Hepatocyte (in vitro differentiated cells): ENCODE data around the gene TNFRSF1B.

Source experiments
- CTCF ChIP-seq: fragments of 200-600 bp; sonication (generic); IDR thresholded peaks from 2 replicates; pipeline ENCODE4 v1.5.1; 2016; ENCODE audit warnings: antibody characterized with exemption, mild to moderate bottlenecking; ENCODE audit not compliant: poor library complexity
- EZH2 ChIP-seq: fragments of 200-600 bp; sonication (generic); IDR thresholded peaks from 2 replicates; pipeline ENCODE4 v1.6.1; 2016; ENCODE audit warnings: antibody characterized with exemption, mild to moderate bottlenecking, borderline replicate concordance
- EZH2phosphoT487 ChIP-seq: fragments of 200-600 bp; sonication (generic); IDR thresholded peaks from one replicate; pipeline ENCODE4 v1.6.1; 2018; ENCODE audit warnings: antibody characterized with exemption, mild to moderate bottlenecking, low read depth, moderate library complexity; ENCODE audit not compliant: unreplicated experiment, severe bottlenecking

DNA sequence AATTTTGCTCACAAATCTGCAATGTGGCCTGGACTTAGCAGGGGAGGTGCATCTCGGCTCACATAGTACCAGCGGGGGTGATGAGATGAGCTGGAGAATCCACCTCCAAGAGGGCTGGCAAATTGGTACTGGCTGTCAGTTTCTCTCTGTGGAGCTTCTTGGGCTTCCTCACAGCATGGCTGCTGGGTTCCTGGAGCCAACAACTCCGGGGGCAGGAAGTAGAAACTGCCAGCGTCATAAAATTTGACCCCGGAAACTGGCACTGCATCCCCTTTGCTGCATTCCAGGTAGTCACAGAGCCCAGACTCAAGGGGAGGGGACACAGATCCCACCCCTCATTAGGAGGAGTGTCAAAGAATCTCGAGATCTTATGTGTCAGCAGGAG lies 17.0 kb upstream of the TNFRSF1B start:
- TF ChIP-seq CTCF (no peak), EZH2phosphoT487 (no peak), EZH2 (no peak)
